ENCODE measurements around the gene MROH7. TPM values are rescaled to one million over a fixed set of nuclear protein-coding genes. Genes with fewer than 3 reads are reported as not detected.

Gene MROH7
- total RNA-seq, 2 experiments from 2014 or later, result 0.11 TPM; not detected in 1

GRCh38 chr1:54645806-54646676 lies 4.5 kb downstream of the MROH7 start:
- DNase-seq, result no peak

GRCh38 chr1:54649130-54649898 lies 7.7 kb downstream of the MROH7 start:
- ATAC-seq, result no peak
- CTCF ChIA-PET, result interaction anchor here (1.4 kb wide), 1 partner anchor 23 kb away, joined by 4 read pairs; no protein-coding TSS in a partner anchor
- no peak for DNase-seq

More at GRCh38 chr1:54645806-54646676, 4.5 kb downstream of the MROH7 start:
- ChIA-PET CTCF (no interaction called here), POLR2A (no interaction called here)
- H3K9me3 Mint-ChIP-seq, result peaks cover 7% of the 10 kb centered on the region
- peaks cover 3% of the 10 kb centered on the region for H3K27me3 Mint-ChIP-seq
- ATAC-seq, result no peak
- H3K4me3 Mint-ChIP-seq, result no peak overlapping the region
- no peaks in the 10 kb centered on the region for H3K4me1 Mint-ChIP-seq (ENCODE audit: low read depth)
- no peak overlapping the region for H3K27ac Mint-ChIP-seq
- intact Hi-C loops (cut with micrococcal nuclease), result no loop called here
- no peaks in the 10 kb centered on the region for H3K36me3 Mint-ChIP-seq (ENCODE audit: low read depth)
- TF ChIP-seq CTCF (IDR thresholded peaks at IDR 0.05), result no peak

GRCh38 chr1:54649921-54650320 lies 8.3 kb downstream of the MROH7 start:
- TF ChIP-seq CTCF (IDR thresholded peaks at IDR 0.05), result no peak
- CTCF ChIA-PET, result interaction anchor here (1.4 kb wide), 1 partner anchor 22 kb away, joined by 4 read pairs; no protein-coding TSS in a partner anchor
- Mint-ChIP-seq H3K4me3 (no peak overlapping the region), H3K27me3 (peaks cover 1% of the 10 kb centered on the region), H3K9me3 (no peaks in the 10 kb centered on the region), H3K4me1 (ENCODE audit: low read depth) (no peaks in the 10 kb centered on the region), H3K36me3 (ENCODE audit: low read depth) (no peaks in the 10 kb centered on the region), H3K27ac (no peak overlapping the region)
- POLR2A ChIA-PET, result no interaction called here
- intact Hi-C loops (cut with micrococcal nuclease), result no loop called here
- no peak for DNase-seq
- ATAC-seq, result no peak

More at GRCh38 chr1:54649130-54649898, 7.7 kb downstream of the MROH7 start:
- TF ChIP-seq CTCF (IDR thresholded peaks at IDR 0.05), result no peak
- H3K27ac Mint-ChIP-seq, result no peak overlapping the region
- POLR2A ChIA-PET, result no interaction called here
- H3K36me3 Mint-ChIP-seq (ENCODE audit: low read depth), result no peaks in the 10 kb centered on the region
- intact Hi-C loops (cut with micrococcal nuclease), result no loop called here
- H3K9me3 Mint-ChIP-seq, result no peaks in the 10 kb centered on the region
- no peaks in the 10 kb centered on the region for H3K4me1 Mint-ChIP-seq (ENCODE audit: low read depth)
- peaks cover 1% of the 10 kb centered on the region for H3K27me3 Mint-ChIP-seq
- no peak overlapping the region for H3K4me3 Mint-ChIP-seq

- intact Hi-C loops (cut with micrococcal nuclease), result no loop called here
Measured at GRCh38 chr1:54650417-54650816, 8.8 kb downstream of the MROH7 start.

More at GRCh38 chr1:54650417-54650816, 8.8 kb downstream of the MROH7 start:
- ATAC-seq (no peak), DNase-seq (no peak)
- POLR2A ChIA-PET, result no interaction called here
- Mint-ChIP-seq H3K36me3 (ENCODE audit: low read depth) (no peaks in the 10 kb centered on the region), H3K9me3 (no peaks in the 10 kb centered on the region), H3K4me1 (ENCODE audit: low read depth) (no peaks in the 10 kb centered on the region), H3K27me3 (peaks cover 1% of the 10 kb centered on the region), H3K27ac (no peak overlapping the region), H3K4me3 (no peak overlapping the region)
- CTCF ChIA-PET, result interaction anchor here (1.4 kb wide), 1 partner anchor 22 kb away, joined by 4 read pairs; no protein-coding TSS in a partner anchor
- no peak for TF ChIP-seq CTCF (IDR thresholded peaks at IDR 0.05)
